ENCODE data around the gene PIK3C2G. TPM values are rescaled to one million over a fixed set of nuclear protein-coding genes. Genes with fewer than 3 reads are reported as not detected.

The PIK3C2G gene
- total RNA-seq: not detected in 2 replicates

GRCh38 chr12:18261273-18261672 lies at the start of gene PIK3C2G:
TSS of gene PIK3C2G (plus strand) at chr12:18261518. CDS start at chr12:18282082, 20,564 bp downstream.

Other genes with a start within 250 kb of the PIK3C2G start
- gene RERGL, start 171.3 kb upstream of the PIK3C2G start, total RNA-seq: not detected in 2 replicates